ENCODE data around the gene COX5A.

Gene COX5A

DNA sequence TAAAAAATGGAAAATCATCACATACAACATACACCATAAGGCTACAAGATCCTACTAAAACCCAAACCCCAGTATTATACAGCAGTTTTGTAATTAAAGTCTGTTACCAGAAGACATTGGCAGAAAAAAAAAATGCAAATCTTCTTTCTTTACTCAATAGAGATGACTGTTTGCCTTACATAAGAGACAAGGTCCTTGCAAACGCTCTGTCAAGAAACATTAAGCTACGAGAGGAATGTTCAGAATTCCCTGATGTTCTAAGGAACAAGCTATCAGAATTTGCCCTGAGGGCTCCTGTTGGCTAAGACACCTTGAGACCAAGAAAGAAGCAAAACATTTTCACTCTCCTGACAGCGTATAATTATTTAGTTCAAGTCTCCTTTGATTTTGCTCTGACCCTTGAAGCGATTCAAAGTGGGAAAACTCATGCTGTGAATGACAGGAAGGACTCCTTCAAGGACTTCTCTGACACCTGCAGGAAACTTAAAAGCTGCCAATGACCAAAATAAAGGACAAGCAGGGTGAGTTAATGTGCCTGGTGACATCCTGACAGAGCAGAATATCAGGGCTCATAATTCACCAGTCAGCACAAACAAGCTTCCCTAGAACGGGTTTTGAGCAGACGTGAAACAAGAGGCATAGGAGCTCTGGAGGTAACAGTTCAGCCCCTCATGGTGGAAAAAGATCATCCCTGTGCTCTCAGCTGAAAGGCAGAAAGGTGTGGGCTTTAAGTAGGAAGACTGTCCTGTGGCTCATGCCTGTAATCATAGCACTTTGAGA is 67.2 kb downstream of the COX5A start:
- no peak for DNase-seq (ENCODE audit: low spot score)
